ENCODE data around the gene IL3RA.

DNA sequence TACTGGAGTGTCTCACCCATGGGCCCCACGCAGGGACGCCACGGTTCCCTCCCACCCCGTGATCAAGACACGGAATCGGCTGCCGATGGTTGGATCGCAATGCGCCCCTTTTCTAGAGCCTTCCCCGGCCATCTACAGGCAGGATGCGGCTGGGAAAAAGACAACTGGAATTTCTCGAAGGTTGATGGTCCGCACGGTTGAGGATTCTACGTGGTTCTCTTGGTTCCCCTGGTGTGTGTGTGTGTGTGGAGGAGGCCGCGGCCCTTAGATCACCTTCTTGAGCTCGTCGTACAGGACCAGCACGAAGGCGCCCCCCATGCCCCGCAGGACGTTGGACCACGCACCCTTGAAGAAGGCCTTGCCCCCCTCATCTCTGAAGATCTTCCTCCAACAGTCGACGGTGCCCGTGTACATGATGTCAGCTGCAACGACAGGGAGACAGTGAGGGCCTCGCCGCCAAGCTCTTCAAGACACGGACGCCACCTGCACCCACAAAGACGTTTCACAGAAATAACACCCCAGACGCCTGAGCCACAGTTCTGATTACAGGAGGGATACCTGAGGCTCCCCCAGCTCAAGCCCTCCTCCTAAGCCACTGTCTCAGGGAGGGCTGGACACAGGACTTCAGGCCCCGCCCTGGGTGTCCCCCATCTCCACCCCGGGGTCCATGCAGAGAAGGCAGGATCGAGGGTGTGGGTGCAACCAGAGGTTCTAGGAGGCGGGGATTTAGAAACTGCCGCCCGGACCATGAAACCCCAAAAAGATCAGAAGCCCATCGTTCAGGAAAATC, 49.9 kb downstream of the IL3RA start:
- TF ChIP-seq, protein P1, sequence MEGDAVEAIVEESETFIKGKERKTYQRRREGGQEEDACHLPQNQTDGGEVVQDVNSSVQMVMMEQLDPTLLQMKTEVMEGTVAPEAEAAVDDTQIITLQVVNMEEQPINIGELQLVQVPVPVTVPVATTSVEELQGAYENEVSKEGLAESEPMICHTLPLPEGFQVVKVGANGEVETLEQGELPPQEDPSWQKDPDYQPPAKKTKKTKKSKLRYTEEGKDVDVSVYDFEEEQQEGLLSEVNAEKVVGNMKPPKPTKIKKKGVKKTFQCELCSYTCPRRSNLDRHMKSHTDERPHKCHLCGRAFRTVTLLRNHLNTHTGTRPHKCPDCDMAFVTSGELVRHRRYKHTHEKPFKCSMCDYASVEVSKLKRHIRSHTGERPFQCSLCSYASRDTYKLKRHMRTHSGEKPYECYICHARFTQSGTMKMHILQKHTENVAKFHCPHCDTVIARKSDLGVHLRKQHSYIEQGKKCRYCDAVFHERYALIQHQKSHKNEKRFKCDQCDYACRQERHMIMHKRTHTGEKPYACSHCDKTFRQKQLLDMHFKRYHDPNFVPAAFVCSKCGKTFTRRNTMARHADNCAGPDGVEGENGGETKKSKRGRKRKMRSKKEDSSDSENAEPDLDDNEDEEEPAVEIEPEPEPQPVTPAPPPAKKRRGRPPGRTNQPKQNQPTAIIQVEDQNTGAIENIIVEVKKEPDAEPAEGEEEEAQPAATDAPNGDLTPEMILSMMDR (IDR thresholded peaks at IDR 0.05) = no peak
- TF ChIP-seq POLR2AphosphoS5 (IDR thresholded peaks at IDR 0.05) (no peak), EP300 (IDR thresholded peaks at IDR 0.05) (no peak)
